ENCODE measurements around the gene BAIAP2. TPM values are rescaled to one million over a fixed set of nuclear protein-coding genes. Genes with fewer than 3 reads are reported as not detected.
A peak's percentile ranks its signal among the peaks of the same experiment; 100 is the strongest.

Gene BAIAP2
- polyA plus RNA-seq, 1 donor from 2014 or later: 17.5 TPM

GRCh38 chr17:80992948-80993624 is 41.9 kb upstream of the BAIAP2 start:
- H3F3A ChIP-seq (ENCODE audit: insufficient read depth, low read length, poor library complexity, severe bottlenecking): no peaks in the 10 kb centered on the region
- H3K27me3 ChIP-seq (ENCODE audit: insufficient read depth, low read depth, low read length): no peaks in the 10 kb centered on the region
- no peaks in the 10 kb centered on the region for H3K36me3 ChIP-seq (ENCODE audit: insufficient read depth, low read length)
- H2AFZ ChIP-seq (ENCODE audit: low read depth, low read length): no peak overlapping the region
- H3K4me3 ChIP-seq (ENCODE audit: low read length): peak overlapping the region; percentile 82
- H3K27ac ChIP-seq (ENCODE audit: low read length): no peak overlapping the region
- no peaks in the 10 kb centered on the region for H3K9me2 ChIP-seq (ENCODE audit: insufficient read depth, low read length)
- TF ChIP-seq EP300 (conservative IDR thresholded peaks at IDR 0.05; ENCODE audit: poor library complexity, severe bottlenecking) (no peak), POLR2AphosphoS5 (IDR thresholded peaks at IDR 0.05) (no peak), SMC3 (conservative IDR thresholded peaks at IDR 0.05; ENCODE audit: poor library complexity) (no peak)
- peak overlapping the region; percentile 64 for H3K4me2 ChIP-seq (ENCODE audit: low read length)
- peak overlapping the region; percentile 73 for H3K9ac ChIP-seq (ENCODE audit: low read length)
- no peaks in the 10 kb centered on the region for H3K9me3 ChIP-seq (ENCODE audit: low read length)
- H3K79me2 ChIP-seq (replicated peaks; ENCODE audit: insufficient read depth, low read length): no peaks in the 10 kb centered on the region
- H4K20me1 ChIP-seq (ENCODE audit: insufficient read depth): no peaks in the 10 kb centered on the region

GRCh38 chr17:80995131-80995530 is 39.8 kb upstream of the BAIAP2 start:
- Histone ChIP-seq H3K4me2 (ENCODE audit: low read length) (no peak overlapping the region), H3K27ac (ENCODE audit: low read length) (no peak overlapping the region), H3K36me3 (ENCODE audit: insufficient read depth, low read length) (no peaks in the 10 kb centered on the region), H3K9me2 (ENCODE audit: insufficient read depth, low read length) (no peaks in the 10 kb centered on the region), H3K9me3 (ENCODE audit: low read length) (no peaks in the 10 kb centered on the region), H3F3A (ENCODE audit: insufficient read depth, low read length, poor library complexity, severe bottlenecking) (no peaks in the 10 kb centered on the region), H3K79me2 (replicated peaks; ENCODE audit: insufficient read depth, low read length) (no peaks in the 10 kb centered on the region), H3K9ac (ENCODE audit: low read length) (no peak overlapping the region), H3K27me3 (ENCODE audit: insufficient read depth, low read depth, low read length) (no peaks in the 10 kb centered on the region), H2AFZ (ENCODE audit: low read depth, low read length) (no peak overlapping the region), H3K4me3 (ENCODE audit: low read length) (no peak overlapping the region), H4K20me1 (ENCODE audit: insufficient read depth) (no peaks in the 10 kb centered on the region)
- no peak for TF ChIP-seq POLR2AphosphoS5 (IDR thresholded peaks at IDR 0.05)
- no peak for TF ChIP-seq RAD21 (conservative IDR thresholded peaks at IDR 0.05)
- TF ChIP-seq REST (IDR thresholded peaks at IDR 0.05; ENCODE audit: borderline replicate concordance): no peak
- no peak for TF ChIP-seq SMC3 (conservative IDR thresholded peaks at IDR 0.05; ENCODE audit: poor library complexity)
- no peak for TF ChIP-seq EZH2 (IDR thresholded peaks at IDR 0.05; ENCODE audit: borderline replicate concordance, insufficient read depth, low read length, poor library complexity, severe bottlenecking)
- no peak for TF ChIP-seq MXI1 (conservative IDR thresholded peaks at IDR 0.05; ENCODE audit: poor library complexity, severe bottlenecking)
- no peak for TF ChIP-seq TAF1 (IDR thresholded peaks at IDR 0.05; ENCODE audit: low read depth)
- TF ChIP-seq EP300 (conservative IDR thresholded peaks at IDR 0.05; ENCODE audit: poor library complexity, severe bottlenecking): no peak
- no peak for TF ChIP-seq CTCF (IDR thresholded peaks at IDR 0.05; ENCODE audit: poor library complexity, severe bottlenecking)
